HG03354 (cell line): ENCODE measurements around the gene TTYH1.
A peak's percentile ranks its signal among the peaks of the same experiment; 100 is the strongest.
"Not testable (repeated sequence)": the region's sequence is repeated elsewhere in the genome, so short reads cannot be mapped to it uniquely, and the experiment has no call there.

ENCODE experiments used
- ATAC-seq: cut with Tn5 transposase; IDR thresholded peaks from one replicate; pipeline ENCODE4 v1.9.1; 2021; ENCODE audit warnings: mild to moderate bottlenecking; ENCODE audit not compliant: unreplicated experiment, poor library complexity, severe bottlenecking

Gene TTYH1

DNA sequence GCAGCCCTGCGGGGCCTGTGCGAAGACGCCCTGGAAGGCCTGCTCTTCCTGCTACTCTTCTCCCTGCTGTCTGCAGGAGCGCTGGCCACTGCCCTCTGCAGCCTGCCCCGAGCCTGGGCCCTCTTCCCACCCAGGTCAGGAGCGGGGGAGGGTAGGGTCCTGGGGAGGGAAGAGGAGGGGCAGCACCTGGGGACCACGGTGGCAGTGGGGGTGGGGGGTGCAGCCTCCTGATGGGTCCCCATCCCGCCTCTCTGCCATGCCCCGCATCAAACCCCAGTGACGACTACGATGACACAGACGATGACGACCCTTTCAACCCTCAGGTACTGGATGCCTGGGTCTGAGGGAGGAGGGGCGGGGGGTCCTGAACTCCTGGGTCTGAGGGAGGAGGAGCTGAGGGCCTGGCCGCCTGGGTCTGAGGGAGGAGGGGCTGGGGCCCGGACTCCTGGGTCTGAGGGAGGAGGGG is 20.3 kb downstream of the TTYH1 start:
- ATAC-seq = no peak

DNA sequence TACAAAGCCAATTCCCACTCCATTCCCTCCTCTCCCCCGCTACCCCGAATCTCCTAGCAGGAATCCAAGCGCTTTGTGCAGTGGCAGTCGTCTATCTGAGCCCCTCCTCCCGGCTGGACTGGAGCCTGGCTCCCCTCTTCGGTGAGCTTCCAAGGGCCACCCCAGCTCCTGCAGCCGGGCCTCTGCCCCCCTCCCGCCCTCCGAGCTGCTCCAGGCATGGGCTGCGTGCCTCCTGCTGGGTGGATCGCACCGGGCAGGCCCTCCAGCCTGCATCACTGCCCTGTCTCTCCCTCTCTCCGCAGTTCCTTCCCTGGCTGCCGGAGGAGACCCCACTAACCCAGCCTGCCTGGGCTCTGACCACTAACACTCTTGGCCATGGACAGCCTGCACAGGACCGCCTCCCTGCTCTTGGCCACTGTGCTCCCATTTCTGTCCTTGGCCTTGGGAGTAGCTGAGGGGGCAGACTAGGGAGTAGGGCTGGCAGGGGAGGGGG is 20.8 kb downstream of the TTYH1 start:
- no peak for ATAC-seq

DNA sequence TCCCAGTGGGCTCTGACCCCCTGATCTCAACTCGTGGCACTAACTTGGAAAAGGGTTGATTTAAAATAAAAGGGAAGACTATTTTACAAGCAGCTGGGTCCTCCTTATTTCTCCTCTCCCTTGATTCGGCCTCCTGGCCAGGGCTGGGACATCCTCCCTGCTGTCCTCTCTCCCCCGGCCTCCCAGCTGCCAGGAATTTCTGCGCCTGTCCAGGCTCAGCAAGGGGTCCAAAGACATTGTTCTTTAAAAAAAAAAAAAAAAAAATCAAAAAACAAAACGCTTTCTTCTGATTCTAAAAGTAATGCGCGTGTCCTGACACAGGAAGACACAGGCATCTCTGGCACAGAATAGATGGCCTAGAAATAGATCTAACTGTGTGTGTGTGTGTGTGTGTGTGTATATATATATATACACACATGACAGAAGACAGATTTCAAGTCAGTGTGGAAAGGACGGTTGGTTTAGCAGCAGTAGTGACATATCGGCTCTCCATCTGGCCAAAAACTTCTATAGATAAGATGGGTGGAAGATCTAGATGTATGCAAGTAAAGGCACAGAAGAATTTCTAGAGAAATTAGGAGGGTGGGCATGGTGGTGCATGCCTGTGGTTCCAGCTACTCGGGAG is 21.5 kb downstream of the TTYH1 start:
- no peak for ATAC-seq

DNA sequence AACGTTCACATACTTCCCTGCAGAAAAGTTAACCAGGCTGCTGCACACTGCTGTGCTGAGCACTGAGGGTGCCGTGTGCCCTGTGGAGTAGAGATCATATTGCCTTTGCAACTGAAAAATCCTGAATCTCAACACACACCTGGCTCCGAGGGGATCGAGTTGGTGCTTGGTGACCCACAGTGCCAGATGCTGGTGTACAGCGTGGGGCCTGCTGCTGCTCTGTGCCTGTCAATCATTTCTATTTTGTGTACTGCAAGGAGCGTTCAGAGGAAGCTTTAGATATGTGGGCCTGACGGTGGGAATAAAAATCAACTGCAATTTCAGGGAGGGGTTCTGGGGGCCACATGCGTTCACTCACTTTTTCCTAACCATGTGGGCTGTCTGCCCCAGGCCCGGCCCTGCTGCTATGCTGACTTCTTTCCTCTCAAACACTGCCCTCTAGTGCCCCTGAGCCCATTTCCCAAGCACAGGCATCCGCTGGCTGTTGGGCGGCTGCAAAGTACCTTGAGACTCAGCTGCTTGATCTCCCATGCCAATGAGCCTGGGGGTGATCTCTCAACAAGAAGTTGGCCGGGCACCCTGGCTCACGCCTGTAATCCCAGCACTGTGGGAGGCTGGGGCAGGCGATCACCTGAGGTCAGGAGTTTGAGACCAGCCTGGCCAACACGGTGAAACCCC is 24.0 kb downstream of the TTYH1 start:
- no peak for ATAC-seq

GRCh38 chr19:54440641-54441040 is 25.4 kb downstream of the TTYH1 start:
- no peak for ATAC-seq

DNA sequence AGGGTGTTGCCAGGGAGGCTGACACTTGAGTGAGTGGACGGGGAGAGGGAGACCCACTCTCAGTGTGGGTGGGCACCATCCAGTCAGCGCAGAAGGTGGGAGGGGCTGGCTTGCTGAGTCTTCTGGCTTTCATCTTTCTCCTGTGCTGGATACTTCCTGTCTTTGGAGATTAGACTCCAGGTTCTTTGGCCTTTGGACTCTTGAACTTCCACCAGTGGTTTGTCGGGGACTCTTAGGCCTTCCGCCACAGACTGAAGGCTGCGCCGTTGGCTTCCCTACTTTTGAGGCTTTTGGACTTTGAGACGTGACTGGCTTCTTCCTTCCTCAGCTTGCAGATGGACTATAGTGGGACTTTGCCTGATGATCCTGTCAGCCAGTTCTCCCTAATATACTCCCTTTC is 29.5 kb downstream of the TTYH1 start:
- ATAC-seq = no peak

GRCh38 chr19:54446349-54446748 is 31.1 kb downstream of the TTYH1 start:
- not testable (repeated sequence) for ATAC-seq

GRCh38 chr19:54448040-54448773 is 32.9 kb downstream of the TTYH1 start:
- peak; percentile 13 for ATAC-seq

DNA sequence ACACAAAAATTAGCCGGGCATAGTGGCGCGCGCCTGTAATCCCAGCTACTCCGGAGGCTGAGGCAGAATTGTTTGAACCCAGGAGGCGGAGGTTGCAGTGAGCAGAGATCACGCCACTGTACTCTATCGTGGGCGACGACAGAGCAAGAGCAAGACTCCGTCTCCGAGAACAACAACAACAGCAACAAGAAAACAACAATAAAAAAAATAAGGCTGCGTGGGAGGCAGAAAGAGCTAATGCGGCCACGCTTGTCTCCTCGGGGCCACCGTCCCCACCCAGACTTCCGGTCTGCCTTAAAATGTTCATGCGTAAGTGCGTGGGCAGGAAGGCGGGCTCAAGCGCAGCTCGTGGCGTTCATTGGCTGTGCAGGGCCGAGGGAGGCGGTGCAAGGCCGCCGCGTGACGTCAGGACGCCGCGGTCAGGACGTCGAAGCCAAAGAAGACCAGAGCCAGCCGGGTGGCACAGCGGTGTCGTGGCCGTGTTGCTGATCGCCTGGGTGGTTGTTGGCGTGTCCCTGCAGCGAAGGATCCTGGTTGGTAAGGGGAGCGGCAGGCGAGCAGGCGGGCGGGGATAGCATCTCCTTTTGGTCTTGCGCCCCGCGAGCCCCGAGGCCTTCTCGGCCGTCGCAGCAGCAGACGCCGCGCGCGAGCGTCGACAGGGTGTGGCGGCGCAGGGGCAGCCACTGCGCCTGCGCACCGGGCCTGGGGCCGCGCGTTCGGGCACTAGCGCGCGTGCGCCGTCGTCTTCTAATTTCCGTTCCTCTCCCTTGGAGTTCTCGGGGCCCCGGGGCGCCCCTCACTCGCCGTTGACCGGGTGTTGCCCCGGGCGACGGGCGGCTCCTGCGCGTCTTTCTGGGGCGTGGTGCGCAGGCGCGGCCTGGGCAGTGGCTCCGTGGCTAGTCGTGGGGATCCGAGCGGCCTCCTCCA is 33.8 kb downstream of the TTYH1 start, which contains the start of gene LENG8:
TSS of gene LENG8 (plus strand) at position 426 of the 927 bp plus-strand sequence. CDS start 2,146 bp downstream, outside the sequence.
- ATAC-seq = peak; percentile 92

DNA sequence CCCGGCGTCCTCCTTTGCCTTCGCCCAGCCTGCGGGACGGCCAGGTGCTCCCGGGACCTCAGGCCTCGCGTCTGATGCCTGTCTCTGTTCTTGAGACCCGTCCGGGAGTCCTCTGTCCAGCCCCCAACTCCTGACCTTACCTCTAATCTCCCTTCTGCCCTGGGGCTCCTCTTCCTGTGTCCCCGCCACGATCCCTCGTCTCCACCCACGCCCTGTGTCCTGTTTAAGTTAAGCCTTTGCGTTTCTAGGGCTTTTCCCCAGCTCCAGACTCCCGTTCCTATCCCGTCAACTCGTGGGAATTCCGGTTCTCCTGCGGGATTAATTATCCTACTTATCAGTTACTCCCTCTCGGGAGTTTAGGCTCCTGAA is 34.4 kb downstream of the TTYH1 start:
- ATAC-seq = no peak

GRCh38 chr19:54451331-54451871 is 36.1 kb downstream of the TTYH1 start:
- no peak for ATAC-seq

DNA sequence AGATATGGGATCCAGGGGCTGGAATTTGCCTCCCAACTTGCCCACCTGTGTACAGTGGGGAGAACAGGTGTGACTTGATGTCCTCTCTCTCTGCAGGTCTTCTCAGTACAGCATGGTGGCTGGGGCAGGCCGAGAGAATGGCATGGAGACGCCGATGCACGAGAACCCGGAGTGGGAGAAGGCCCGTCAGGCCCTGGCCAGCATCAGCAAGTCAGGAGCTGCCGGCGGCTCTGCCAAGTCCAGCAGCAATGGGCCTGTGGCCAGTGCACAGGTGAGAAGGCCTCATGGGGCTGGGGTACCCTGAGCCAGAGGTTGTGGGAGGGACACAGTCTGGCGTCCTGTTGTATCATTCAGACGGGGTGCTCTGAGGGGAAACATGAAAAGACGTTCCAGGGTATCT is 36.7 kb downstream of the TTYH1 start:
- ATAC-seq = no peak

DNA sequence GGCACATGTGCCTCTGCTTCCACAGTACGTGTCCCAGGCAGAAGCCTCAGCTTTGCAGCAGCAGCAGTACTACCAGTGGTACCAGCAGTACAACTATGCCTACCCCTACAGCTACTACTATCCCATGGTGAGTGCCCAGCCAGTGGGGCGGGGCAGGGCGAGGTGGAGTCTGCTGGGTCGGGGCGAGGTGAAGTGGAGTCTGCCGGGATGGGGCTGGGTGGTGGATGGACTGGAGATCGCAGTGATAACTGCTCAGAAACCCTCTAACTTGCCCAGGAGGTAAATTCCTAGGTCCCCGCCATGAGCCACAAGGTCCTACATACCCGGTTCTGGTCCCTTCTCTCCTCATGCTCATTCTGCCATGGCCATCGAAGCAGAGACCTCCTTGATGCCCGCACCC is 37.4 kb downstream of the TTYH1 start:
- ATAC-seq = no peak

DNA sequence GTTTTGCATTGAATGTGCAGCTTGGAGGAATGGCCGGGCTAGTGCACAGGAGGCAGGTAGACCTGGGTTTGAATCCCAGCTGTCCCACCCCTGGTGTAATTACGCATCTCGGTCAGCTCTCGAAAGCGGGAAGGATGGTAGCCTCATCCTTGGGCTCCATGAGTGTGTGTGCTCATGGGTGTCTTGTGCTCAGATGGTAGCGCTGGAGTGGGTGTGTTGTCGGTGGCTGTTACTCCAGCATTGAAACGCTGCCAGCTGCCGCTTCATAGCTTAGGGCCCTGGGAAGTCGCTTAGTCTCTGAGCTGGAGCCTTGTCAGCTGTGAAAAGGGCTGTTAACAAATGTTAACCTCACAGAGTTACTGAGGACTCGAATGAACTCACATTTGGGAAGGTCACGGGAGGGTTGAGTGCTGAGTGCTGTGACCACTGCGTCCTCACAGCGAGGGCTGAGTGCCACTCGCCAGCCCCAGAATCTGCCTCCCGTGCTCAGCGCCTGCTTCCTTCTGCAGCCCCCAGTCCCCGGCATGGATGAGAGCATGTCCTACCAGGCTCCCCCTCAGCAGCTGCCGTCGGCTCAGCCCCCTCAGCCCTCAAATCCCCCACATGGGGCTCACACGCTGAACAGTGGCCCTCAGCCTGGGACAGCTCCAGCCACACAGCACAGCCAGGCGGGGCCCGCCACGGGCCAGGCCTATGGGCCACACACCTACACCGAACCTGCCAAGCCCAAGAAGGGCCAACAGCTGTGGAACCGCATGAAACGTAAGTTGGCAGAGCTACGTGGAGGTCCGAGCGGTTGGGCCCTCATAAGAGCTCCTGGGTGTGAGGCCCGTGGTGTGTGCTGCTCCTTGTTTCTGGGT is 38.9 kb downstream of the TTYH1 start:
- no peak for ATAC-seq

- no peak for ATAC-seq
Measured at GRCh38 chr19:54454781-54455675, 39.8 kb downstream of the TTYH1 start.

GRCh38 chr19:54455786-54456422 is 40.6 kb downstream of the TTYH1 start:
- no peak for ATAC-seq
